Activated CD4-positive, alpha-beta T cell treated with anti-CD3 and anti-CD28 coated beads, Interleukin-2, amount 50 U/mL, for 48 hours (primary cell): ENCODE measurements around the gene VCAN.

ENCODE experiments used
- DNase-seq, 2 experiments: peaks; one replicate each; pipeline ENCODE4 v3.0.0-alpha.2; 2020

The VCAN gene

DNA sequence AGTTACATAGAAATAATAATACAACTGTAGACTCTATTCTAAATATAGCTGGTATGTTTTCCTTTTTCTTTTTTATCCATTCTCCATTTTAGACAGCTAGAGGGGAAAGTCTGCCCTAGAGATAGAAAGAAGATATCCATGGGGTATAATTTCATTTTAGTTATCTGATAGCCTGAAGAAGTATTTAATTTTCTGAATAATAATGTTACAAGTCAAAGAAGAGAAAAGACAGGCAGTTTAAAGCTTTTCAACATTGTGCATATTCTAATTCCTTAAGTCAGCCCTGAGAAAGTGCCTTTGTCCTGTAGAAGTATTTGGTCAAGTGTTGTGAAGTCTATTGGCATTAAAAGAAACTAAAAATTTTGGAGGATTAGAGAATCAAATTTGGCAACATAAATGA, 2.5 kb upstream of the VCAN start:
- DNase-seq, result no peak

DNA sequence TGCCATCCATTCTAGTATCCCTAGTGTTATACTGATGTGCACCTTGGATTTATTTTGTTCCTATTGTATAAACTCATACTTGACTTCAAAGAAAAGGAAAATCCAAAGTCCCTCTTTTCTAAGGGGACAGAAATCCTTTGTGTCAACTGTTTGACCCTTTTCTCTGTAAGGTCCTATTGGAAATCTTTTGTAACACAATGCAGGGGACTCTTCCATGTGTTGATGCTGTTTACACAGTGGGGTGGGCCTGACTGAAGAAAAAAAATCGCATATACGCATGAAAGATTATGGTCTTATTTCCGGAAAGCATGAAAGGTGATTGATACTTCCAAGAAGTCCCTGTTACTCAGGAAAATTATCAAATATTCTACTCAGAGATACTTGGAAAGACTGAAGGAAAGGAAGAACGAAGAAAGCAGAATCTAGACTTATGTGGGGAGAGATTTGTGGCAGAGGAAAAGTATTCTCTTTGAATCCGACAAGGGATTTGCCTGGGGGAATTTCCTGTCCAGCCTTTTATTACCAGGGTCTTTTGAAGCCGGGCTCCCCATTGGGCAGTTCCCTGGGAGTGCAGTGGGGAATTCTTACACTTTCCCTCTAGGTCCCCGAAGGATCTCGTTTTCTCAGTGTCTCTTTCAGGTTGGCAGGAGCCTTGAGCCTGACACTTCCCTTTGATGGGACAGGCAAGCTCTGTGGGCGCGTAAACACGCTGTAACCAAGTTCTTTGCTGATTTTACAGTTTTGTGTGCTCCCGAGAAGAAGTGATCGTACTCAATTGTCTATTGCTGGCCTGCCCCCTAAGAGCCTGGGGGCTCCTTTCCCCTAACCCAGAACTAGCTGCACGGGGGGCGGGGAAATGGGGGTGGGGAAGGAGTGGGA, 779 bp upstream of the VCAN start:
- DNase-seq, result peak in 1 of 2 experiments; percentile 3

DNA sequence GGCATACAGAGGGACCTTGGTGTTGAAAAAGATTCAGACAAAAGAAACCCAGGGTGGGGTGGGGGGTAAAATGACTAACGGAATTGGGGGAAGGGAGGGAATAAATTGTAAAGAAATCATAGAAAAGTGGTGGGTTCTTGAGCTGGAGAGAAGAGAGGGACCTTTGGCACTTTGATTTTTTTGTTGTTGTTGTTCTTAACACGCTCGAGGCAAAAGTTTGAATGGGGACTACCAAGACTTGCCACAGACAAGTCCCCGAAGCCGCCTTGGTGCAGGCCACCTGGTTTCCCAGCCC, 616 bp downstream of the VCAN start:
- DNase-seq, result no peak

DNA sequence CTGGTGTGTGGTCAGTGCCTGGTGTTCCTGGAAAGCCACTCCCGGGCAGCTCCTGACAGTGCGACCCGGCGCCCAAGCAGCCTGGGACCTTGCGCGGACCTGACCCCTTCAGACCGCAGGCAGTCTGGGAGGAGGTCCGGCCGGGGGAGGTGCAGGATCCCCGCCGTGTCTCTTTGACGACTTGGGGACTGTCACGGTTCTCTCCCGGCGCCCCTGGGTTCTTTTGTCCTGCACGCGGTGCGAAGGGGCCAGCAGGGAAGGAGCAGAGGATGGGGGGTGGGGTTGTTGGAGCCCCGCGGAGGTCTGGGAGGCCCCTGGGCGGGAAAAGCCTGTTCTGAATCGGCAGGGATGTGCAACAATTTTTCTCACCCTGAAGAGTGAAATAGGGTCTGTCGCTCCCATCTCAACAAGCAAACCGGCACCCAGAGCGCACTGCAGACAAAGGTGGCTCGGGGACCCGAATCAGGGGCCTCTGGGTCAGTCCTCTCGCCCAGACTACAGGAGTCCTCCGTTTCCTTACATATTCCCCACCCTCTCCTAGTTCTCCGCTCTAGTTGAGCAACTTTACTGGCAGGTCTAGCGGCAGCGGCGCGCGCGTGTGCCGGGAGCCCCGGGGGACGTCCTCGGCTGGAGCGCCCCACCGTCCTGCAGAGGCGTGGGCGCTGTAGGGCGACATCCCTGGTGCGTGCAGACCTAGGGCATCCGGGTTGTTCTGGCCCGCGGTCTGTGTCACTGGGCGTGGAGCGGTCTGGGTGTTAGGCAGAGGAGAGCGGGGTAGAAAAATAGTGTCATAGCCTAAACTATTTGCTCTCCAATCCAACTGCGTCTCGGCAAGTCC, 1.2 kb downstream of the VCAN start:
- peak; percentile 18 to 29 for DNase-seq

DNA sequence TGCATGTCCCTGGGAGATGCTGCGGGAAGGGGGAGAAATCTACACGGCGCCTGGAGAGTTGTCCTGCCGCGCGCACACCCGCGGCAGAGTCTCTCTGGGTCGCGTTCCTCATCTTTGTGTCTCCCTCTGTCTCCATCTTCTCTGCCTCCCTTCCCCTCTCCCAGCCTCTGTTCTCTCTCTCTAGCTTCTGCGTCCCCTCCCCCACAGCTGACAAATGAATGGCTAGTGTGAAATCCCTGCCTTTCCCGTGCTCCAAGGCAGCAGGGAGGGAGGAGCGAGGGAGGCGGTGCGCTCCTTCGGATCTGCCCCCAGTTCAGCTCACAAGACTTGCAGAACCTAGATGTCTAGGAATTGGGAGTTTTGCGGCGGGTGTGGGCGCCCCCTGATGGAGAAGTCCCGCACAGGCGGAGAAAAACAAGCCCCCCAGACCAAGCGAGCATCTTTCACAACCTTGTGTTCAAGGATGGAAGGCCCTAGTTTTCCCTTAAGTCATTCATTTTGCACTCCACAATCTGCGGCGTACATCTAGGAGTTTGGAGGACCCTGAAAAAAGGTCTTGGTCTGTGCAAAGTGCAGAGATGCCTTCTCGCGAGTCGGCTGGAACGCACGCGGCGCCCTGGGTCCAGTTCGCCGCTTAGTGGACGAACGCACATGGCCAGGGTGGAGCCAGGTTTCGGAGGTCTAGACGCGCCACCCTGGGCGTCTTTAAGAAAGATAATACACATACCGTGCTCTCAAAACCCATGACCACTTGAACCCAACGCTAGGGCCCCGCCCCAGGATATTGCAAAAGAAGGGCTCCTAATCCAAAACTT, 2.0 kb downstream of the VCAN start:
- peak; percentile 65 to 76 for DNase-seq

DNA sequence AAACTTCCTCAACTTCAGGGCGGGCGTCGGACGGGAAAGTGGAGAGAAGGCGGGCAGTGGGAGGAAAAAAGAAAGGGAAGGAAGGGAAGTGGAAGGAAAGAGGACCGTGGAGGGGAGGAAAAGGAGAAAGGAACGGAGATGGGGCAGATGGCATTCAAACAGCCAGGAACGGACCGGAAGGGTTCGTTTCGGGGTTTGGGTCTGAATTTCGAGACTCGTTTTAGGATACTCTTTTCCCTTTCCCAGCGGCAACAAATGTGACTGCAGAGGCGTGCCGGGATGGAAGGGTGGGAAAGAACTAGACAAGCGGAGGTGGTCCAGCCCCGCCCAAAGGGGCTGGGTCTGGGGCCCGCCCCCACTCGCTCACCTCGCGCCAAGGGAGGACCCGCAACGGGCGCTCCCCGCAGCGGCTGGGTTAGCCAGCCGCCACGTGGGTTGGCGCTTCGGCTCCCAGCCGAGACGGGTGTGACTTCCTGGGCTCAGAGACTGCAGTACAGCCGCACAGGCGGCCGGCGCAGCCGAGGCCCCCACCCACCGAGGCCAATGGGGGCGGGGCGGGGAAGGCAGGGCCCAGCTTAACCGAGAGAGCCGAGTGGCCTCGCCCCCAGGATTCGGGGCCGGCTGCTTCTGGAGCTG, 2.7 kb downstream of the VCAN start:
- peak; percentile 36 to 49 for DNase-seq

DNA sequence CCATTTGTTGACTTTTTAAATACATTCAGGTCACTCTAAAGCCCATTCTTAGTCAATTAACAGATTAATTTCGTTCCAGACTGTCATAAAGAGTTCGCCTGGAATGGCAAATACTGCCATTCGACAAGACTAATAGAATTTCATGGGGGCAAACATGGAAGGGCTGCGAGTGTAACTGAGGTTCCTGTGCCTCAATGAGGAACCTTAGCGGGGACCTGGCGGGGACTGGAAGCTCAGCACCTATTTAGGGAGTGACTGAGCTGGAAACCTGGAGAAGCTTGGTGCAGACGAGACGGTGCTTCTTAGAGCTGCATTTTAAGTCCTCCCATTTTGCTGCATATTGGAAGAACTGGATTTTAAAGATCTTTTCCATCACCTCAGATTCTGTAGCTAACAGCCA, 3.4 kb downstream of the VCAN start:
- DNase-seq, result no peak

DNA sequence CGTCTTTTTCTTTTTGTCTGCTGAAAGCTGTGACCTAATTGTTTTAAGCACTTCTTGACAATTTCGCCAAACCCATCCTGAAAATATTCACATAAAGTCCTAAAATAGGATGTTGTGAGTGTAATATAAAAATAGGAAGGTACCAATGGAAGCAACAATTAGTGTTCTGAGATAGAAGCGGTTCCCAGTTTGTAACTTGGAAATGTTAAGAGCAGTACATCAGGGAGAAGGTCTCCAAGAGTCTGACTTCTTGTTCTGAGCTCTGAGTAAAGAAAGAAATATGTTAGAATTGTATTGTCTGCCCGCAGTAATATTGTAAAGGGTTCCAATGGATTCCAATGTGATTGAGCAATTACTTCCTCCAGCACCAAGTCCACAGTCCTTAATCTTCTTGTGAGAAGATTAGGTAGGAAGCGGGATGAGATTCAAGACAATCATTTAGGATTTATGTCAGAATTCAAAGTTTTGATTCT, 3.9 kb downstream of the VCAN start:
- DNase-seq, result no peak

DNA sequence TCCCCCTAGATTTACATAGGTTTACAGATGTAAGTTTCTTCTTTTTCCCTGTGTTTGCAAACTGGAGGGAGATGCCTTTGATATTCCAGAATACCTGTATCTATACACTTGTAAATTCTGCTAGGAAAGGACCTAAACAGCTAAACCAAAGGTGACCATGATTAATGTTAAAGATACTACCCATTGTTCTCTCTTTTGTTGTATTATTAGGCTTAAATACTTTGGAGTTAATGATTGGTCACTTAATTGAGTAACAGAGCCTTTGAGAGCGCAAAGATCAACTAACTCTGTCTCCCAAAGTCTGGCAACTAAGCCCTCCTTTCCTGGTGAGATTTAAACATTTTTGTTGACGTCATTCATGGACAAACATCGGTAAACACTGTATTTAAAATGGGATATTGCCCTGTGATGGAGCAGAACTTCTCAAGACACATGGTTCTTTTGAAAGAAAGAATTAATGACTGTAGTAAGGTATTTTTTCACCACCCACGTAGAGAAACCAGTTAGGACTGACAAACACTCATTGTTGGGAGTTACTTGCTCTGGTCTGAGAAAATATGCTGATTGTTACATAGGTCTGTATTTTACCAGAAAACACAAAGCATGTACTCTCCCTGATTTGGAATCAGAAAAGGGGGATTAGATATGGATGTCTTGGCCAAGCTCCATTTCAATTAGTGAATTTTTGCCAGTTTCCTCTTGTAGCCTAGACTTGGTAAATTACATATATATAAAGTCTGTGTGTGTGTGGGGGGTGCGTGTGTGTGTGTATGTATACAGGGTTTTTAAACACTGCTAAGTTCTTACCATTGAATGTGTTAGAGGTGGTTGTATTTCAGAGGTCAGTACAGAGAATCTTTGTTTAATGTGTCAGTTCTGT, 4.6 kb downstream of the VCAN start:
- DNase-seq, result no peak

DNA sequence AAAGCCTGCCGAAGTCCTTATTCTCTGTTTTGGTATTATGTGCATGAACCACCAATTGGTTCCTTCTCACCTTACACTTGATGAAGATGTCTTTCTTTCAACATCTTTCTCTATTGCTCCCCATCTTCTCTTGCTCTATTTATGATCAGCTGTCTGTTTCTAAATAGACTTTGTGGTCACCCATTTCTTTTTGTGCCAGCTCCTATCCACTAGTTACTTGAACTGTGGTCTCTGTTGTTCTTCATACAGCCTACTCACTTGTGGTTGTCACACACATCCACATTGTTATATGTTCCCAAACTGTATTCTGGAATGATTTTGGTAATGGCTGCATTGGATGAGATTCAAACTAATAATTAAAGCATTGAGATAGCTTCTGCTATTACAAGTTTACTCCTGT, 11.4 kb downstream of the VCAN start:
- DNase-seq, result no peak

DNA sequence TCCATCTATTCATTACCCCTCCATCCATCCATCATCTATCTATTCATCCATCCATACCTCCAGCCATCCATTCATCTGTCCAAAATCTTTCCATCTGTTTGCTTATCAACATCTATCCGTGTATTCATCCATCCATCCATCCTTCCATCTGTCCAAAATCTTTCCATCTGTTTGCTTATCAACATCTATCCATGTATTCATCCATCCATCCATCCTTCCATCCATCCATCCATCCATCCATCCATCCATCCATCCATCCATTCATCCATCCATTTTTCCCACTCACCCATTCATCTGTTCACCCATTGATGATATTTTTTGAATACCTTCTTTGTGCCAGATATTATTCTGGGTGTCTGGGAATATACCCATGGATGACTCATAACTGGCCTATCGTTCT, 12.8 kb downstream of the VCAN start:
- DNase-seq, result no peak

DNA sequence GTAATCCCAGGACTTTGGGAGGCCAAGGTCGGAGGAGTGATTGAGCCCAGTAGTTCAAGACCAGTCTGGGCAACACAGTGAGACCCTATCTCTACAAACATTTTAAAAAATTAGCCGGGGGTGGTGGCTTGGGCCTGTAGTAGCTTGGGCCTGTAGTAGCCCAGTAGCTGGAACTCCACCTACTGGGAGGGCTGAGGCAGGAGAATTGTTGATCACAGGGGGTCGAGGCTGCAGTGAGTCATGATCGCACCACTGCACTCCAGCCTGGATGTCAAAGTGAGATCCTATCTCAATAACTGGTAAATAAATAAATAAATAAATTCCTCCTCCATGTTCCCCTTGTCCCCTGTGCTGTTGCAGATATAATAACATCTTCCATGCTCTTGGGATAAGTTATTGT, 14.3 kb downstream of the VCAN start:
- DNase-seq, result no peak

DNA sequence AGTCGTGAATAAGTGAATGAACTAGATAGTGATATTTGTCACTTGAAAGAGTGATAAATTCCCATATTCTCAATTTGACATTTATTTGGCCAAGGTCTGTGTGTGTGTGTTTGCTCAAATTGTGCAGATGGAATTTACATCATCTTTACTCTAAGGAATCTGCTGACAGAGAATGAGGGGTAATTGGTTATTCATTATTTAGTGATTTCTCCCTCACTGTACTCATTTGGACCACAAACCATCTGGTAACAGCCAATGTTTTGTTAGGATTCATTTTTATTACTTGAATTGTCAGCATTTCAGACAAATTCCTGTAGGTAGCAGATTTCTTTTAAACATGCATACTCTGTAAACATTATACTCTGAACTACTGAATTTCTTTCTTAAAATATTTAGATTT, 15.6 kb downstream of the VCAN start:
- DNase-seq, result no peak

DNA sequence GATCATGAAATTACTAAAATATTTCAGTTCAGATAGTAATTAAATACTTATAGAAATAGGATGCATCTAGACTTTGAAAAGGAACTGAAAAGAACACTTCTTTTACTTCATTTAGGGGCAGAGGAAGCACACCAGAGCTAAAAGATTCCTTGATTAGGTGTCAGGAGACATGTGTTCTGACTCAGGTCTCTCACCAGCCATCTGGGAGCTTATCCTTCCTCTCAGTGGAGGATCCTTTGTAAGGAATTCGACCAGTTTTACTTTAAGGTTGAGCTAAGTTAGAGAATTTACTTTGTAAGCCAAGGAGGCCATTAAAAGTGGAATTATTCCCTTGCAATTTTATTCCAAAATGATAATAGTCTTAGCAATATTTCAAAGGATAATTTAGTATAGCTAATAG, 16.7 kb downstream of the VCAN start:
- no peak for DNase-seq

DNA sequence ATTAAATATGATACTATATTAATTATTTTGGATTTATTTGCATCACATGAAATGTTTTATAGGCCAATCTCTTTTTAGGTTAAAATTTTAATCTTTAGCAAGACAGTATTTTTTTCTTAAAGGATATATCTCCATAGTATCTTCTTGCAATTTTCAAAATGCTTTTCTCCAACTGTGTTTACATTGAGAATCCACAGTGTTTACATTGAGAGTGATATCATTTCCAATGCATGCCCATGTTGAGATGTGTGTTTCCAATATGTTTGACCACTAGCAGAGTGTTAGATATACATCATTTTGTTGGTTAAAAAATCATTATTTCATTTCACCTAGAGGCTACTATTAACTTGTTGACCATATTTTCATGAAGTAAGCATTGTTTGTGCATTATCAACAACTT, 17.3 kb downstream of the VCAN start:
- DNase-seq, result no peak

DNA sequence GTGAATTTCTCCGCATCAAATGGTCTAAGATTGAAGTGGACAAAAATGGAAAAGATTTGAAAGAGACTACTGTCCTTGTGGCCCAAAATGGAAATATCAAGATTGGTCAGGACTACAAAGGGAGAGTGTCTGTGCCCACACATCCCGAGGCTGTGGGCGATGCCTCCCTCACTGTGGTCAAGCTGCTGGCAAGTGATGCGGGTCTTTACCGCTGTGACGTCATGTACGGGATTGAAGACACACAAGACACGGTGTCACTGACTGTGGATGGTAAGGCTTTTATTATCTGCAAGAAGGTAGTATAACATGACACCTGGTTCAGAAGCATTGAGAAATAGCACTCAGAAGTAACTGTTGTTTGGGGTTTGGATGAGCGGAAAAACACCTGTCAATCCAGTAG, 18.7 kb downstream of the VCAN start:
- no peak for DNase-seq

DNA sequence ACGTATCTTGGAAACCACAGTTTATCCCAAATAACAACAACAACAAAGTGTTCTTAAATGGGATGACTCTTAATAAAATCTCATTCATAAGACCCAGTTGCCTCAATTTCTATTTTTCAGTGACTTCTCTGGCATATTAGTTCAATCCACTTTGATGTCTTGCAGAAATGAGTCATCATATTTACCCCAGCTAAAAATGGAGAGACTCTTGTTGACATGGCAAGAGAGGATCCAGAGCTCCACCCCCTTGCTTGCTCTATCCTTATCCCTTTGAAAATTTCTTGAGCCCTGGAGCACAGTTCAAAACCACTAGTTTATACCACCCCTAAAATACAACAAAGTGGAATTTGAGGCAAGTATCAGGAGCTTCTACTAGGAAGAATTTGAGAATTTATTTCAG, 20.8 kb downstream of the VCAN start:
- DNase-seq, result no peak

DNA sequence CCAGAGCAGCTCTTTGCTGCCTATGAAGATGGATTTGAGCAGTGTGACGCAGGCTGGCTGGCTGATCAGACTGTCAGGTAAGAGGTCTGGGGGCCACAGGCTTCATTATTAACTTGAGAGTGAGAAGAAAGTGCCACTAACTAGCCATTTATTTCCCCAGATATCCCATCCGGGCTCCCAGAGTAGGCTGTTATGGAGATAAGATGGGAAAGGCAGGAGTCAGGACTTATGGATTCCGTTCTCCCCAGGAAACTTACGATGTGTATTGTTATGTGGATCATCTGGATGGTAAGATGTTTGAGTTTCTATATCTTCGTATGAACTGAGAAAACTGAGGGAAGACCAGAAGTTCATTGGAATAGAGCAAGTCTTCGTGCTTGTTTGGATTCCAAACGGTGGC, 22.1 kb downstream of the VCAN start:
- no peak for DNase-seq

DNA sequence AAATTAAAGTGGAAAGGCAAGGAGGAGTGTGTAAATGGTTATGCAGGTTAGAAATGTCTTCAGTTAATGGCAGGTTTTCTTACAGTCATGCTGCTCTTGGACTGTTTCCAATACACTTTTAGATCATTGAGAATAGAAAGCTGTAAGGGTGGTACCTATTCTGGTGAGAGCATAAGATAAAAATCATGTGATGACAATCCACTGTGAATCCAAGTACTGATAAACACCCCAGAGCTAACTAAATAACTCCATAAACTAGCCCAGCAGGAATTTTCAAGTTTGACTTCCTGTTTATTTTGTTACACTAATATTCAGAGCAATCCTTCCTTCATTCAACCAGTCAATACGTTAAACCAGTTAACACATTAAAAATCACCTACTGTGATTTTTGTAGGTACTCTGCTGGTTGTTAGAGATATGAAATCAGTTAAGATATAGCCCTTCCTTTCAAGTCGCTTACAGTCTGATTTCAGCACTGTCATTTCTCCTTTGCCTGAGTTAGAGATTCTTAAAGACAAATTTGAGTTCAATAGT, 22.6 kb downstream of the VCAN start:
- no peak for DNase-seq

DNA sequence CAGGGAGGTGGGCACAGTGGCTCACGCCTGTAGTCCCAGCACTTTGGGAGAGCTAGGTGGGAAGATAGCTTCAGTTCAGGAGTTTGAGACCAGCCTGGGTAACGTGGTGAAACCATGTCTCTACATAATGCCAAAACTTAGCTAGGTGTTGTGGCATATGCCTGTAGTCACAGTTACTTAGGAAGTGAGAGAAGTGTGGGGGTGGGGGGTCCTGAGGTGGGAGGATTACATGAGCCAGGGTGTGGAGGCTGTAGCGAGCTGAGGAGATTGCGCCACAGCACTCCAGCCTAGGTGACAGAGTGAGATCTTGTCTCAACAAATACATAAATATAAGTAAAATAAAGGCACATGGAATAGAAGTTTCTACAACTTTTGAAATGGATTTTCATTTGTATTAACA, 23.1 kb downstream of the VCAN start:
- DNase-seq, result no peak

DNA sequence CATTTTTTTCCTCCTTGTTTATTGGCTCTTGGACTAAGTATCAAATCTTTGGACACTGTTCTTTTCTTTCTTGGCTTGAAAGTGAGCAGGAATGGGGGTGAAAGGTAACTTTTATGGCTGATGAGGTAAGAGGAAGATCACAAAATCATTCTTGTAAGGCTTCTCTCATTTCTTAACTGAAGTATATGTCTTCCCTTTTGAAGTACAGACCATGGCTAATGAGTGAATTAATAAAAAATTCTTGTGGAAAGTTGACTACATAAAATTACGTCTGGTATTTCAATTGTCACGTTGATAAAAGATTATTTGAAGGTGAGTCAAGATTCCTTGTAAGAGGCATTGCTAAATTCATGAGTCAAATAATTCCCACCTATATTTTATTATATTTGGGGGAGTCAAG, 25.1 kb downstream of the VCAN start:
- no peak for DNase-seq

DNA sequence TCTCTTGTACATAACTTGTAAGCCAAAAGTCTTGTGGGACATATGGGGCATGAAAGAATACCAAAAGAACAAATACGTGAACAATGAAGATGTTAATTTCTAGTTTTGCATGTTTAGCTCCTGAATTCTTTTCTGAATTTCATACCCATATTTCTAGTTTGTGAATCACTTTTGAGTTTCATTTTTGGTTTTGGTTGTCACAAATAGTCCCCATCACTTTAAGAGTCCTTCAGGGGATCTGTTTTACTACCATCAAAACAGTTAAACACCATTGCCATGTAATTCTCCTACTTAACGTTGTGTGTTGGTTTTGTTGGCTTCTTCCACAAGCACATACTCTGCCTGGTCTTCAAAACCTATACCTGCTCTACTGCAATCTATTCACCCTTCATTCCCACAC, 27.0 kb downstream of the VCAN start:
- no peak for DNase-seq
